Measurements from ENCODE around the gene HERPUD1. TPM values are rescaled to one million over a fixed set of nuclear protein-coding genes. Genes with fewer than 3 reads are reported as not detected.

The HERPUD1 gene
- polyA plus RNA-seq, 1 experiment: 215 TPM

DNA sequence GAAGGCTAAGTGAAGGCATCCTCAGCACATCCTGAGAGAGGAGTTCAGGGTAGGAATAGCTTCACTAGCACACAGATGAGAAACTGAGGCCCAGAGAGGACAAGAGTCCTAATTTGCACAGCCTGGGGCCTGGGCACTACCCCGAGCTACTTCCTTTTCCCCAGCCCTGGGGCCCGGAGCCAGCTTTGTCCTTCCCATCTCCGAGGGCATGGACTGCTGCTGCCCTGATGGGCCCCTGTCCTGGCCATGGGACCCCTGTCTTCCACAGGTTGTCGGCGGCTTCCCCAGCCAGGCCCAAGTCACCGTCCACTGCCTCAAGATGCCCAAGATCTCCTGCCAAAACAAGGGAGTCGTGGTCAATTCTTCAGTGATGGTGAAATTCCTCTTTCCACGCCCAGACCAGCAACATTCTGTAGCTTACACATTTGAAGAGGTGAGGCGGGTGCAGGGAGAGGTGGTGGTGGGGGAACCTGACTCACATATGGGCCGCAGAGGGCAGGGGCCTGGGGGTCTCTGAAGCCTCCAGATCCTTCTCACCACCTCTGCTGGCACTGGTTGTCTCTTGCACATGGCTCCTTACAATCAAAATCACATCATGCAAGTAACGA lies 46.0 kb downstream of the HERPUD1 start:
- TF ChIP-seq, protein P1, sequence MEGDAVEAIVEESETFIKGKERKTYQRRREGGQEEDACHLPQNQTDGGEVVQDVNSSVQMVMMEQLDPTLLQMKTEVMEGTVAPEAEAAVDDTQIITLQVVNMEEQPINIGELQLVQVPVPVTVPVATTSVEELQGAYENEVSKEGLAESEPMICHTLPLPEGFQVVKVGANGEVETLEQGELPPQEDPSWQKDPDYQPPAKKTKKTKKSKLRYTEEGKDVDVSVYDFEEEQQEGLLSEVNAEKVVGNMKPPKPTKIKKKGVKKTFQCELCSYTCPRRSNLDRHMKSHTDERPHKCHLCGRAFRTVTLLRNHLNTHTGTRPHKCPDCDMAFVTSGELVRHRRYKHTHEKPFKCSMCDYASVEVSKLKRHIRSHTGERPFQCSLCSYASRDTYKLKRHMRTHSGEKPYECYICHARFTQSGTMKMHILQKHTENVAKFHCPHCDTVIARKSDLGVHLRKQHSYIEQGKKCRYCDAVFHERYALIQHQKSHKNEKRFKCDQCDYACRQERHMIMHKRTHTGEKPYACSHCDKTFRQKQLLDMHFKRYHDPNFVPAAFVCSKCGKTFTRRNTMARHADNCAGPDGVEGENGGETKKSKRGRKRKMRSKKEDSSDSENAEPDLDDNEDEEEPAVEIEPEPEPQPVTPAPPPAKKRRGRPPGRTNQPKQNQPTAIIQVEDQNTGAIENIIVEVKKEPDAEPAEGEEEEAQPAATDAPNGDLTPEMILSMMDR (IDR thresholded peaks at IDR 0.05; ENCODE audit: low read depth, low read length): no peak
- Histone ChIP-seq H3K27me3 (ENCODE audit: control insufficient read depth, insufficient read depth, low read length) (peaks cover 2% of the 10 kb centered on the region), H3K27ac (ENCODE audit: low read depth, low read length) (no peak overlapping the region), H3K4me3 (ENCODE audit: low read depth, low read length) (no peak overlapping the region), H3K9me3 (ENCODE audit: control insufficient read depth, insufficient read depth, low read length) (no peaks in the 10 kb centered on the region)
- ChIA-PET CTCF (no interaction called here), POLR2A (no interaction called here)
- DNase-seq (ENCODE audit: low read depth, low spot score): no peak

GRCh38 chr16:56980201-56980535 lies 48.2 kb downstream of the HERPUD1 start:
- no peaks in the 10 kb centered on the region for H3K9me3 ChIP-seq (ENCODE audit: control insufficient read depth, insufficient read depth, low read length)
- no peak overlapping the region for H3K4me3 ChIP-seq (ENCODE audit: low read depth, low read length)
- CTCF ChIA-PET: no interaction called here
- TF ChIP-seq, protein P1 (IDR thresholded peaks at IDR 0.05; ENCODE audit: low read depth, low read length): no peak
- POLR2A ChIA-PET: no interaction called here
- H3K27ac ChIP-seq (ENCODE audit: low read depth, low read length): no peak overlapping the region
- no peak for DNase-seq (ENCODE audit: low read depth, low spot score)
- H3K27me3 ChIP-seq (ENCODE audit: control insufficient read depth, insufficient read depth, low read length): no peaks in the 10 kb centered on the region

- Histone ChIP-seq H3K9me3 (ENCODE audit: control insufficient read depth, insufficient read depth, low read length) (no peaks in the 10 kb centered on the region), H3K27ac (ENCODE audit: low read depth, low read length) (no peak overlapping the region), H3K4me3 (ENCODE audit: low read depth, low read length) (no peak overlapping the region), H3K27me3 (ENCODE audit: control insufficient read depth, insufficient read depth, low read length) (no peaks in the 10 kb centered on the region)
- TF ChIP-seq, protein P1 (IDR thresholded peaks at IDR 0.05; ENCODE audit: low read depth, low read length): no peak
- CTCF ChIA-PET: no interaction called here
- DNase-seq (ENCODE audit: low read depth, low spot score): no peak
- POLR2A ChIA-PET: no interaction called here
Observed at GRCh38 chr16:56980792-56981724, 49.1 kb downstream of the HERPUD1 start.

DNA sequence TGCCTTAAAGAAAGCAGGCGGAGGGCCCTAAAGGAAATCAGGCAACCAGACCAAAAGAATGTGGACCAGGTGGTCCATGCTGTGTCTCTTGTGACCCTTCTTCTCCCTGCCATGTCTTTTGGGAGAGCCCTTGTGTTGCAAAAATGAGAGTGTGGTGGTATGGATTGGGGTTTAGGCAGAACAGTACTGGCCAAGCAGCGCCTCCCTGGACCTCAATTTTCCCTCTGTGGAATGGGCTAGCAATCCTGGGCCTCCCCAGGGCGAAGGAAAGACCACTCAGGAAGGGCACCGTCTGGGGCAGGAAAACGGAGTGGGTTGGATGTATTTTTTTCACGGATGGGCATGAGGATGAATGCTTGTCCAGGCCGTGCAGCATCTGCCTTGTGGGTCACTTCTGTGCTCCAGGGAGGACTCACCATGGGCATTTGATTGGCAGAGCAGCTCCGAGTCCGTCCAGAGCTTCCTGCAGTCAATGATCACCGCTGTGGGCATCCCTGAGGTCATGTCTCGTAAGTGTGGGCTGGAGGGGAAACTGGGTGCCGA lies 49.9 kb downstream of the HERPUD1 start:
- Histone ChIP-seq H3K9me3 (ENCODE audit: control insufficient read depth, insufficient read depth, low read length) (no peaks in the 10 kb centered on the region), H3K4me3 (ENCODE audit: low read depth, low read length) (no peak overlapping the region), H3K27ac (ENCODE audit: low read depth, low read length) (no peak overlapping the region), H3K27me3 (ENCODE audit: control insufficient read depth, insufficient read depth, low read length) (no peaks in the 10 kb centered on the region)
- POLR2A ChIA-PET: no interaction called here
- TF ChIP-seq, protein P1 (IDR thresholded peaks at IDR 0.05; ENCODE audit: low read depth, low read length): no peak
- CTCF ChIA-PET: no interaction called here
- no peak for DNase-seq (ENCODE audit: low read depth, low spot score)

DNA sequence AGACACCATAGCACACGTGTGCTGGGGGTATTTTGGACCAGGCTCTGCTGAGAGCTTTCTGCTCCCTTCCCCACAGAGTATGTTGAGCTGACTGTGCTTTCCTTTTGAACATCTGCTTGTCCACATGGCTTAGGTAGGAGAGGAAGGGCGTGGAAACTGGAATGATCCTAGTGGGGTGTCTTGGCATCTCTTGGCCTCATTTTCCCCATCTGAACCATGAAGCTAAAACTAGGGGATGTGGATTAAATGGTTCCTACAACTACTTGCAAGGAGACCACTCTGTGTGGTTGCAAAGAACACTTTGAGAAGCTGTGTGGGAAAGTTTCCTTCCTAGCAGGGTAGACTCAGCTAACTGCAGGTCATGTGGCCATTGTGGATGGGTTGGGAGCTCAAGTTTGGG lies 50.8 kb downstream of the HERPUD1 start:
- no peak overlapping the region for H3K27ac ChIP-seq (ENCODE audit: low read depth, low read length)
- no peaks in the 10 kb centered on the region for H3K27me3 ChIP-seq (ENCODE audit: control insufficient read depth, insufficient read depth, low read length)
- no peaks in the 10 kb centered on the region for H3K9me3 ChIP-seq (ENCODE audit: control insufficient read depth, insufficient read depth, low read length)
- TF ChIP-seq, protein P1 (IDR thresholded peaks at IDR 0.05; ENCODE audit: low read depth, low read length): no peak
- ChIA-PET CTCF (no interaction called here), POLR2A (interaction anchor here (0.9 kb wide), 1 partner anchor 203 kb away, joined by 3 read pairs; the partner anchor contains the start of genes PSME3IP1 and RSPRY1)
- no peak for DNase-seq (ENCODE audit: low read depth, low spot score)
- H3K4me3 ChIP-seq (ENCODE audit: low read depth, low read length): no peak overlapping the region
